Activated CD8-positive, alpha-beta memory T cell treated with anti-CD3 and anti-CD28 coated beads for 48 hours (primary cell): ENCODE measurements around the gene TMEM130.
"Not testable (repeated sequence)": the region's sequence is repeated elsewhere in the genome, so short reads cannot be mapped to it uniquely, and the experiment has no call there.

Source experiments
- DNase-seq, 3 experiments: peaks; one replicate each; pipeline ENCODE4 v3.0.0-alpha.2; 2020; ENCODE audit warnings: low read depth in 2 of 3, low spot score in 2 of 3

Gene TMEM130

GRCh38 chr7:98842552-98842951 is 27.3 kb downstream of the TMEM130 start:
- not testable (repeated sequence) for DNase-seq

- DNase-seq, result peak in 2 of 3 experiments; percentile 66 to 67
Observed at GRCh38 chr7:98841179-98841997, 28.4 kb downstream of the TMEM130 start.

DNA sequence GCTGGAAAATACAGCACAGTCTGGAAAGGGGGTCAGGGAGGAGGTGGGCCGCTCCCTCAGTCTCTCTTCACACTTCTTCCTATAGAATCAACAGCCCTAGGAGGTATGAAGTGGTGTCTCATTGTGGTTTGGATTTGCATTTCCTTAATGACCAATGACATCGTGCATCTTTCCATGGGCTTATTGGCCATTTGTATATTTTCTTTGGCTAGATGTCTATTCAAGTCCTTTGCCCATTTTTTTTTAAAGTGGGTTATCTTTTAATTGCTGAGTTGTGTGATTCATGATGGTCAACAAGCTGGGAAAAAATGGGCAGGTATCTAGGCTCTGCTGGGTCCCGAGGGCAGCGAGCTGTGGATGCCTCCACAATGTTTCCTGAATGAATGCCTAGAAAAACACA is 29.1 kb downstream of the TMEM130 start:
- DNase-seq, result no peak

DNA sequence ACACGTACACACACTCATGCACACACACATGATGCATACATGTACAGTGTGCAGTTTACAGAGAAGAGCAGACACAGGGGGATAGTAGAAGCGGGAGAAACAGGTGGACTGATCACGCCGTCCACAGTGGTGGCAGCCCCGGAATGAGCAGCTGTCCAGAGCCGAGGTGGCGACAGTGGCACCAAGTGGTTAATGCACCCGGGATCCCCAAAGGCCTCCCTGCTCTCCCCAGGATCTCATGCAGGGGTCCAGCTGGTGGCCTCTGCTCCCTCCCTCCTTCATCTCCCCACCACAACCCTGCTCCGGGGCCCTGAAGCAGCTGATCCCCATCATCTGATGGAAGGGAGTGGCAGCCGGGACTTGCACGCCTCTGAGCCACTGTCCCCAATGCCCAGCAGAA is 29.7 kb downstream of the TMEM130 start:
- no peak for DNase-seq

DNA sequence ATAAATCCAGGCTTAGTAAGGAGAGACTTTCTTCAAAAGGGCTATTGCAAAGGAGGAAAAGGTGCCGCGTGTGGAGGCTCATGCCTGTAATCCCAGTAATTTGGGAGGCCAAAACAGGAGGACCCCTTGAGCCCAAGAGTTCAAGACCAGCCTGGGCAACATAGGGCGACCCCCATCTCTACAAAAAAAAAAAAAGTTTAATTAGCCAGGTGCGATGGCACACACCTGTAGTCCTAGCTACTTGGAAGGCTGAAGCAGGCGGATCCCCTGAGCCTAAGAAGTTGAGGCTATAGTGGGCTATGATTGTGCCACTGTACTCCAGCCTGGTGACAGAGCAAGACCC is 32.2 kb downstream of the TMEM130 start:
- DNase-seq, result no peak

DNA sequence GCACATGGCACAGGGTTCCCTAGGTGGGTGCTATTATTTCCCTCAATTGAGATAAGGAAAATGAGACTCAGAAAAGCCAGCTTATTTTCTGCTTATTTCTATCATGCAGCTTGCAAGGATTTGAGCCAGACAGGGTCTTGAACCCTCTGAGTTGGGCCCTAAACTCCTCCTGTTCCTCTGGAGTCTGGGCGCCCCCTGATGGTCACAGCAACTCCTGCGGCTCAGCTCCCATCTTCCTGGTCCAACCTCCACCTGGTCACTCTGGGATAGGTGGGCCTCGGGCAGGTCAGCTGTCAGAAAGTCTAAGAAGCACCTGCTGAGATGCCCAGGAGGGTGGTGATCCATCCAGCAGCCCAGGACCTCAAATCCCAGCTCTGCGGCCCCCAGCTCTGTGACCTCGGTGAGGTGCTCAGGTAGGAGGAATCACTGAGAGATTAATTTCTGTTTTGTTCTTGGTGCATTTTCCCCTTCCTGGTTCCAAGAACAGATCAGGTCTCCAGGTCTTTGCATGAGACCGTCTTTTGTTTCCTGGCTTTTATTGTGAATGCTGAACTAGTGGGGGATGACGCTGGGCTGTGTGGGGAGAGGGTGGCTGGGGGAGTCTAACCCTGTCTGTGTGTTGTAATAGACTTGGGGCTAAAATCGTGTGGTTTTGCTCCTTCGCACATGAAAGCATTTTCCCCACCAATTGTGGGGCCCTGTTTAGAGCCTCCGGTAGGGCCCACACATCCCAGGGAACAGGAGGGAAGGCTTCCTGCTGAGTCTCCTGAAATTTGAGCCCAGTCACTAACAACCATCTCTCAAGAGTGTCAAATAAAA is 32.8 kb downstream of the TMEM130 start:
- peak in 1 of 3 experiments; percentile 6 for DNase-seq

DNA sequence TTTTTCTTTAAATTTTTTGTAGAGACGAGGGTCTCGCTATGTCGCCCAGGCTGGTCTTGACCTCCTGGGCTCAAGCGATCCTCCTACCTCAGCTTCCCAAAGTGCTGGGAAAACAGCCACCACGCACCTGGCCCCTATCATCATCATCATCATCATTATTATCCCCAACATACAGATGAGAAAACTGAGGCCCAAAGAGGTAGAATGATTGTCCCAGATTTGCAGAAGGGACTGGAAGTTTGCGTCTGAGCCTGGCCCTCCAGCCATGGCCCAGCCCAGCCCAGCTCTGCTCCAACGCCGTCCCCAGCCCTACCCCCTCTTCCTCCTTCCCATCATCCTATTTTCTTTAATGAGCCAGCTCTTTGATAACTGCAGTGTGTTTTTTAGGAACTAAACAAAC is 34.9 kb downstream of the TMEM130 start:
- DNase-seq, result no peak

GRCh38 chr7:98833022-98833421 is 36.8 kb downstream of the TMEM130 start:
- DNase-seq, result no peak

- peak in 2 of 3 experiments; percentile 10 to 33 for DNase-seq
Observed at GRCh38 chr7:98831641-98832221, 38.1 kb downstream of the TMEM130 start.

GRCh38 chr7:98830972-98831548 is 38.8 kb downstream of the TMEM130 start:
- DNase-seq, result no peak

- DNase-seq, result no peak
Observed at GRCh38 chr7:98828368-98828767, 41.4 kb downstream of the TMEM130 start.

DNA sequence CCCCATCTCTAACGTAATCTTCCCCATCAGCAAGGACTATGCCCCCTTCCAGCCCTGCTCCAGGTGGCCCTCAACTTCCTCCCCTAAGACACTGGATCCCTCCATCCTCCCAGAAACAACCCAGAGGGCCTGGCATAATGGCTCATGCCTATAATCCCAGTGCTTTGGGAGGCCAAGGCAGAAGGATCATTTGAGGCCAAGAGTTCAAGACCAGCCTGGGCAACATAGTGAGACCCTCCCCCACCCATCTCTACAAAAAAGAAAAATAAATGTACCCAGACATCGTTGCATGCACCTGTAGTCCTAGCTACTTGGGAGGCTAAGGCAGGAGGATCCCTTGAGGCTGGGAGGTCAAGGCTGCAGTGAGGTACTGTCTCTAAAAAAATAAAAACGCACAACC is 42.6 kb downstream of the TMEM130 start:
- no peak for DNase-seq

- DNase-seq, result no peak
Observed at GRCh38 chr7:98826811-98827231, 43.0 kb downstream of the TMEM130 start.

- no peak for DNase-seq
Observed at GRCh38 chr7:98826387-98826786, 43.4 kb downstream of the TMEM130 start.

- no peak for DNase-seq
Observed at GRCh38 chr7:98823226-98823625, 46.6 kb downstream of the TMEM130 start.

DNA sequence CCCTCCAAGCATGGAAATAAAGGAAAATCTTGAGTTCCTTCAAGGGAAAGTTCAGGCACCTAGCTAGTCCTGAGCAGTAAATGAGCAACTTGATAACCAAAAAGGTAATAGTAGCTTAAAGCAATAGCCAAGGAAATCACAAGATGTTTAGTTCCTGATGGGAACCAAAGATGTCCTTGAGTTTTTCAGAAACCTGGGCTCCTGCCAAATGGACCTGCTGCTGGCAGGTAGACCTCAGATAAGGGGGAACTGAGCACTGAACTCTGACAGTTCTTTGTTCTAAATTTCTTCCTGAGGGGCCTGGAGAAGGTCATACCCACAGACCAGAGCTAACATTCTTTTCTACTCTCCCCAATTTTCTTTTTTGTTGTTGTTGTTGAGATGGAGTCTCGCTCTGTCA is 48.5 kb downstream of the TMEM130 start:
- DNase-seq, result no peak

DNA sequence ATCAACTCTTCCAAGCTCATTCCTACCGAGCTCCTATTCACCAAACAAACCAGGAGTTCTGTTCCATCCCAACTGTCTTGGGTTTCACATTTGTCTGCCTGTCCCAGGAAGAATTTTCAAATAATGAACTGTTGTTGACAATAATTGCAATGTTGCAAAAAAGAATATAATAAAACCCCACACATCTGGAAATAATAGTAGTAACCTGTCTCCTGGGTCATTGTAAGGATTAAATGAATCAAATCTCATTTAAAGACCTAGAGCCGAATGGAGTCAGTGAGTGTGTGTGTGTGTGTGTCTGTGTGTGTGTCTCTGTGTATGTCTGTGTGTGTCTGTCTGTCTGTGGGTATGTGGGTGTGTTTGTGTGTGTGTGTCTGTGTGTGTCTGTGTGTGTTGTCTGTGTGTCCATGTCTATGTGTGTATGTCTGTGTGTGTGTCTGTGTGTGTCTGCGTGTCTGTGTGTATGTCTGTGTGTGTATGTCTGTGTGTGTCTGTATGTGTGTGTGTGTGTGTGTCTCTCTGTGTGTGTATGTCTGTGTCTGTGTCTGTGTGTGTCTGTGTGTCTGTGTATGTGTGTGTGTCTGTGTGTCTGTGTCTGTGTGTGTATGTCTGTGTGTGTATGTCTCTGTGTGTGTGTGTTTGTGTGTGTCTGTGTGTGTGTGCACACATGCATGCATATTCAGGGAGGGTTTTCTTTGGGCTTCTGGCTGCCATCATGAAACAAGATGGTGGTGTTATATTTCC is 52.7 kb downstream of the TMEM130 start:
- no peak for DNase-seq

DNA sequence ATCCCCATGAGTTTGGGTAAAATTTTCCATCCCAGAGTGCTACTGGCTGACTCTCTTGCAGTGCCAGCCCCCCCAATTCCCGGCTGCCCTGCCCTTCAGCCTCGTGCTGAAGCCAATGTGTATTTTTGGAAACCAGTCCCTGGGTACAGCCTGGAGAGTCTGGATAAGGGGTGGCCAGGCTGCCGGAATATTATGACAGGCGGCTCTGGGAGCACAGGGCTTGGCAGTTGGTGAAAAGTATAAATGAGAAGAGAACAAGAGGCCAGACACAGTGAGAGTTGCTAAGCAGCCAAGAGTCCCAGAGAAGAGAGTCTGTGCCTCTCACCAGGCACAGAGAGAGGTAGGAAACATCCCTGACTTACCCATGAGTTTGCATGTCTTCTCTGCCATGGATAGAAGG is 53.6 kb downstream of the TMEM130 start:
- no peak for DNase-seq

DNA sequence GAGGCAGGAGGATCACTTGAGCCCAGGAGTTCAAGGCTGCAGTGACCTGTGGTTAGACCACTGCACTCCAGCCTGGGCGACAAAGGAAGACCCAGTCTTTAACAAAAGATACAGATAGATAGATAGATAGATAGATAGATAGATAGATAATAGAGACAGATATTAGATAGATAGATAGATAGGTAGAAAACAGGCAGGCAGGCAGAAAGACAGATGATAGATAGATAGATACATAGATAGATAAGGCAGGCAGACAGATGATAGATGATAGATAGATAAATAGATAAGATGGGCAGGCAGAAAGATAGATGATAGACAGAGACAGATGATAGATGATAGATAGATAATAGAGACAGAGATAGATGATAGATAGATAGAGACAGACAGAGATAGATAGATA is 54.5 kb downstream of the TMEM130 start:
- DNase-seq, result no peak

- DNase-seq, result no peak
Observed at GRCh38 chr7:98811299-98811698, 58.5 kb downstream of the TMEM130 start.
